CD4-positive, CD25-positive, alpha-beta regulatory T cell (primary cell): ENCODE measurements around the gene GPHN. TPM values are rescaled to one million over a fixed set of nuclear protein-coding genes. Genes with fewer than 3 reads are reported as not detected.

Experiments
- ATAC-seq, 2 donors: fragments of 150-1000 bp; cut with Tn5 transposase; one replicate each; pipeline ENCODE4 v1.10.0; 2021; ENCODE audit warnings: low read depth in 2 of 2, moderate number of reproducible peaks in 2 of 2, moderate library complexity in 1 of 2
- DNase-seq, 3 donors: peaks; one replicate each; pipeline versions ENCODE4 v3.0.0 to v3.0.0-alpha.2; 2012 to 2022; ENCODE audit warnings: mixed read lengths in 1 of 3
- H3K27ac ChIP-seq: one replicate; pipeline ENCODE4 v1.7.0; 2013; ENCODE audit warnings: mild to moderate bottlenecking, low read length; ENCODE audit not compliant: insufficient read depth, poor library complexity, severe bottlenecking
- H3K27me3 ChIP-seq: one replicate; pipeline ENCODE4 v1.7.0; 2013; ENCODE audit warnings: low read length; ENCODE audit not compliant: control insufficient read depth, insufficient read depth
- H3K36me3 ChIP-seq: one replicate; pipeline ENCODE4 v1.7.0; 2013; ENCODE audit warnings: mild to moderate bottlenecking, low read length, moderate library complexity; ENCODE audit not compliant: control insufficient read depth, insufficient read depth
- H3K4me1 ChIP-seq: 2 replicates; pipeline ENCODE4 v1.7.0; 2013; ENCODE audit warnings: mild to moderate bottlenecking, low read length; ENCODE audit not compliant: insufficient read depth, control insufficient read depth, poor library complexity, severe bottlenecking
- H3K4me3 ChIP-seq: one replicate; pipeline ENCODE4 v1.7.0; 2013; ENCODE audit warnings: low read depth, mild to moderate bottlenecking, low read length, moderate library complexity
- H3K9me3 ChIP-seq, 2 experiments: 1 replicate in 1 of 2; 2 replicates in 1 of 2; pipeline ENCODE4 v1.7.0; 2013; ENCODE audit warnings: low read length in 2 of 2, mild to moderate bottlenecking in 1 of 2, moderate library complexity in 1 of 2; ENCODE audit not compliant: control insufficient read depth in 2 of 2
- H3K27ac Mint-ChIP-seq, 3 donors: one replicate each; pipeline ENCODE4 v1.8.0; 2020 to 2022; ENCODE audit warnings: mild to moderate bottlenecking in 3 of 3, mixed read lengths in 3 of 3, moderate library complexity in 2 of 3
- H3K27me3 Mint-ChIP-seq: one replicate; pipeline ENCODE4 v1.8.0; 2022; ENCODE audit warnings: mild to moderate bottlenecking, mixed read lengths
- H3K36me3 Mint-ChIP-seq: one replicate; pipeline ENCODE4 v1.8.0; 2020; ENCODE audit warnings: mixed read lengths
- H3K4me1 Mint-ChIP-seq, 4 donors: one replicate each; pipeline ENCODE4 v1.8.0; 2020 to 2022; ENCODE audit warnings: mixed read lengths in 4 of 4, mild to moderate bottlenecking in 1 of 4
- H3K4me3 Mint-ChIP-seq, 4 donors: one replicate each; pipeline ENCODE4 v1.8.0; 2020 to 2022; ENCODE audit warnings: mild to moderate bottlenecking in 4 of 4, mixed read lengths in 4 of 4, moderate library complexity in 3 of 4
- H3K9me3 Mint-ChIP-seq, 7 donors: one replicate each; pipeline ENCODE4 v1.8.0; 2020 to 2022; ENCODE audit warnings: mixed read lengths in 7 of 7, mild to moderate bottlenecking in 3 of 7, moderate library complexity in 2 of 7
- polyA plus RNA-seq, 4 donors: library from polyadenylated mRNA; unstranded; fragments of 300-500 nt; fragmentation: Illumina TruSeq; gene quantifications; one replicate each; pipeline ENCODE4 v1.2.3, GENCODE V29; 2021
- total RNA-seq: library from RNA; stranded (reverse); gene quantifications from one replicate; pipeline ENCODE4 v1.2.3, GENCODE V29; 2022

The GPHN gene
- total and polyA plus RNA-seq, 5 donors from 2014 or later = 8.3 to 19.5 (median 11.2) TPM

DNA sequence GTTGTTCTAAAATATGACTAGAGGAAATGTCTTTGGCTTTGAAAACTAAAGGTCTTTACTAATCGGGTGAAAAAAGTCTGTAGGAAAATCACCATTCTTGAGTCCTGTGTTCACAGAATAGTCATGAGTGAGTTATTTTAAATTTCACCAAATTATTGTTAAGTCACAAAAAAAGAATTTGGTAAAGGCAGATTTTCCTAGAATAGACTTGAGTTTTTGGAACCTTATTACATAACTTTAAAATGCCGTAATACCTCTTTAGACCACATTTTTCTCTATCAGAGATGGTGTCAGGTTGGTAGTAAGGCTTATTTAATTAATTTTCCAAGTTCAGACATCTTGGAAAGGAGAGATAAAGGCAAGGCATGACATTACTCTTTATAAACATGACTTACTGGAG is 496.6 kb downstream of the GPHN start:
- Mint-ChIP-seq H3K4me3 (no peak overlapping the region), H3K9me3 (peaks cover 0 to 2% (median 0%) of the 10 kb centered on the region in 7 donors), H3K4me1 (peaks cover 2 to 17% (median 5%) of the 10 kb centered on the region in 4 donors), H3K27ac (no peak overlapping the region), H3K27me3 (no peaks in the 10 kb centered on the region), H3K36me3 (peaks cover 8% of the 10 kb centered on the region)
- Histone ChIP-seq H3K4me3 (no peak overlapping the region), H3K27ac (no peak overlapping the region), H3K4me1 (no peaks in the 10 kb centered on the region), H3K27me3 (no peaks in the 10 kb centered on the region), H3K36me3 (no peaks in the 10 kb centered on the region), H3K9me3 (no peaks in the 10 kb centered on the region)
- DNase-seq (no peak), ATAC-seq (no peak)

DNA sequence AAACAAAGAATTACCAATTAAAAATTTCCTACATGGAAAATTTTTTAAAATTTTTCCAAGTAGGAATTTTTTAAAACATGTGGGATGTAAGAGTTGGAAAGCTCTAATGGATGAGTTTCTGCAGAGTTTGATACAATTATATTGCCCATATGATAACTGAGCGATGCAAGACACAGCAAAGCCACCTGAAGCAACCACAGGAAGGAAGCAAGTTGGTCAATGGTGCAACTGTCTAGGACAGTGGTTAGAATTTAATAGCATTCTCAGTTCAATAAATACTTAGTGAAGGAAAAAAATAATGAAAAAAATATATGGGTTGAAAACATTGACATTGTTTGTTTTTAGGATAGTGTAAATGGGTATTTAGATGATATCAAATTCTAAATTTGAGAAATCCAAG is 502.7 kb downstream of the GPHN start:
- Mint-ChIP-seq H3K27ac (no peak overlapping the region), H3K9me3 (peaks cover 0 to 2% (median 0%) of the 10 kb centered on the region in 7 donors), H3K4me3 (no peak overlapping the region), H3K4me1 (no peaks in the 10 kb centered on the region), H3K27me3 (no peaks in the 10 kb centered on the region), H3K36me3 (peaks cover 4% of the 10 kb centered on the region)
- no peaks in the 10 kb centered on the region for H3K9me3 ChIP-seq
- ATAC-seq (no peak), DNase-seq (peak in 1 of 3 donors; percentile 4)
- H3K36me3 ChIP-seq = no peaks in the 10 kb centered on the region
- no peaks in the 10 kb centered on the region for H3K4me1 ChIP-seq
- H3K4me3 ChIP-seq = no peak overlapping the region
- no peak overlapping the region for H3K27ac ChIP-seq
- H3K27me3 ChIP-seq = no peaks in the 10 kb centered on the region

DNA sequence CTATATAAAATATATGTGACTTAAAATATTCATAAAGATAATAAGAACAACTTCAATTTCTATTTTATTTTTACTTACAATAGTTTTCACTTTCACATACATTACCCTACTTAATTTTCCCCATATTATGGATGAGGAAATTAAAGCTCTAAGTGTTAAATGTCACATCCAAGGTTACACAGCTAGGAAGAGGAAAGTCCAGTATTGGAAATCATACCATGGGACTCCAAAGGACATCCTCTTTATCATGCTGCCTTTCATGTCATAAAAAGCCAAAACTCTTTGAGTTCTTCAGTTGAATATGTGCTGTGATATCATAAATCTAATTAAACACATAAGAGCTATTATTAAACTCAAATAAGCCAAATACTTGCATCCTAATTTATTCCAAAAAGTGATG is 508.9 kb downstream of the GPHN start:
- Mint-ChIP-seq H3K4me3 (no peak overlapping the region), H3K4me1 (peaks cover 0 to 5% (median 2%) of the 10 kb centered on the region in 4 donors), H3K9me3 (peaks cover 0 to 3% (median 0%) of the 10 kb centered on the region in 7 donors), H3K27me3 (no peaks in the 10 kb centered on the region), H3K27ac (no peak overlapping the region), H3K36me3 (peaks cover 8% of the 10 kb centered on the region)
- H3K4me3 ChIP-seq = no peak overlapping the region
- H3K9me3 ChIP-seq = no peaks in the 10 kb centered on the region
- DNase-seq = no peak
- no peaks in the 10 kb centered on the region for H3K4me1 ChIP-seq
- ATAC-seq = no peak
- no peaks in the 10 kb centered on the region for H3K36me3 ChIP-seq
- H3K27ac ChIP-seq = no peak overlapping the region
- H3K27me3 ChIP-seq = no peaks in the 10 kb centered on the region

DNA sequence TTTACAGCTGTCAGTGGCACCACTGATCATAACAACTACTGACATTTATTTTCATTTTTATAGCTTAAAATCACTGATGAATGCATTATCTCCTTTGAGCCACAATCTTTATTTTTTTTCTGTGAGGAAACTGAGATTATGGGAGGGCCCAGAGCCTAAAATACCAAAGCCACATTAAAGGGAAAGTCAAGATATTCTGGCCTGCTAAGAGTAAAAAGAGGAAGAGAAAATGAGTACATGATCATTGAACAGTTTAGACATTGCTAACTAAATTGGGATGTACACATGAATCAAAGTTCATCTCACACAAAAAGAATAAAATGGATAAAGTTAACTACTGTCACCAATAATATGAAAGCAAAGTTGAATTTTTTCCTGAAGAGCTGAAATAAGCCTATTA is 510.8 kb downstream of the GPHN start:
- no peaks in the 10 kb centered on the region for H3K4me1 ChIP-seq
- no peak overlapping the region for H3K4me3 ChIP-seq
- Mint-ChIP-seq H3K9me3 (peaks cover 0 to 8% (median 0%) of the 10 kb centered on the region in 7 donors), H3K27me3 (no peaks in the 10 kb centered on the region), H3K27ac (no peak overlapping the region), H3K36me3 (peaks cover 10% of the 10 kb centered on the region), H3K4me1 (peaks cover 0 to 5% (median 2%) of the 10 kb centered on the region in 4 donors), H3K4me3 (no peak overlapping the region)
- ATAC-seq (no peak), DNase-seq (no peak)
- H3K9me3 ChIP-seq = no peaks in the 10 kb centered on the region
- H3K27ac ChIP-seq = no peak overlapping the region
- H3K36me3 ChIP-seq = no peaks in the 10 kb centered on the region
- H3K27me3 ChIP-seq = no peaks in the 10 kb centered on the region

DNA sequence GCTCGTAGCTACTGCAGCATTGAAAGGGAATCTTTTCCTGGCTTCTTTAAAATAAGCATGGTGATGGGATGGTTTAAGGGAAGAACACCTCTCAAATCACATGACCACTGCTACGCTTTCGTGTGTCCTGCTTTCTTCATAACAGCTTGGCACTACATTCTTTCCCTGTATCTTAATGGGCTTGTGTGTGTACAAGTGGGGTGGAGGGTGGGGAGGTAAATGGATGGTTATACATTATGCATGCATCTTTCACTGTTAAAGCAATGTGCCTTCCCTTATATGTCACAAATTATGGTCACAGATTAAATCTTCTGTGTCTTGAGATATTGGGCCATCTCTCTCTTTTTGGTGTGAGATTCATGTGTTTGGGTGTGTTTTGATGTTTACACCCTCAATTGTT is 511.8 kb downstream of the GPHN start:
- no peaks in the 10 kb centered on the region for H3K4me1 ChIP-seq
- no peak for ATAC-seq
- H3K4me3 ChIP-seq = no peak overlapping the region
- peaks cover under 1% of the 10 kb centered on the region for H3K36me3 ChIP-seq
- no peak overlapping the region for H3K27ac ChIP-seq
- peaks cover 0 to 5% (median 2%) of the 10 kb centered on the region in 4 donors for H3K4me1 Mint-ChIP-seq
- H3K36me3 Mint-ChIP-seq = peaks cover 13% of the 10 kb centered on the region
- DNase-seq = no peak
- peaks cover 0 to 8% (median 3%) of the 10 kb centered on the region in 7 donors for H3K9me3 Mint-ChIP-seq
- H3K27ac Mint-ChIP-seq = no peak overlapping the region
- H3K27me3 Mint-ChIP-seq = no peaks in the 10 kb centered on the region
- peaks cover 5% of the 10 kb centered on the region in 2 experiments for H3K9me3 ChIP-seq
- H3K27me3 ChIP-seq = no peaks in the 10 kb centered on the region
- no peak overlapping the region for H3K4me3 Mint-ChIP-seq

DNA sequence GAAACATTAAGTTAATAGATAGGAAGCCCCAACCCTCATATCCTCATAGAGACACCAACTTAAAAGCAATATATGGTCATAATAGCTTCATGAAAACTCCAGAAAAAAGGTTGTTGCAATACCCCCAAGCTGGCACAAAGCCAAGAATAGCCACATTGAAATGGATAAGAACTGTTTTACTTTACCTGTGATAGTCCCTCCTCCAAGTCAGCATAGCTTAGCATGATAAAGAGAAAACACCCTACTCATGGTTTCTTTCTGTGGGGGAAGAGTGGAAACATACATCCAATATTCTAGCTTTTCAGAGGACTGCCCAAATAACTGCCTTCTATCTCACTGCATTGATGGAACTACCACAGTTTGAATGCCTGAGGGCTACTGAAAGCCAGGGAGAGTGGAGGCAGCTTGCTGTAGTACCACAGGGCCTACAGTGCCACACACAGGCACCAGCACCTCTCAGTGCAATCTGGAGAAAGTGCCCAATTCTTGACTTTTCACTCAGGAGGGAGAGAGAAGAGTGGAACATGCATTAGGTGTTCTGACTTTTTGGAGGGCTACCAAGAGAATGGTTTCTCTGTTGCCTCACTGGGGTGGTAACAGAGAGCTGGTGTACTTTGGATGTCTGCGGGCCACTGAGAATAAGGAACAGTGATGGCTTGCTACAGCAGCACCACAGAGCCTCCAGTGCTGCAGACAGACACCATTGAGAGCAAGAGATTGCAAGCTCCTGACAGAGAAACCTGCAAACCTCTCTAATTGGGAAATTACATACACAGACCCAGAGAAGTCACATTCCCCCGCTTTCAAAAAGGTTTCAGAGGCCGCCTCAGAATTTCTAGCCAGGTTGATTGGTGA is 524.2 kb downstream of the GPHN start:
- no peak overlapping the region for H3K27ac ChIP-seq
- ATAC-seq (no peak), DNase-seq (no peak)
- Mint-ChIP-seq H3K27ac (no peak overlapping the region), H3K27me3 (peaks cover 4% of the 10 kb centered on the region), H3K36me3 (peaks cover 11% of the 10 kb centered on the region), H3K4me3 (no peak overlapping the region), H3K4me1 (no peaks in the 10 kb centered on the region), H3K9me3 (peaks cover 1 to 13% (median 6%) of the 10 kb centered on the region in 7 donors)
- no peaks in the 10 kb centered on the region for H3K4me1 ChIP-seq
- H3K4me3 ChIP-seq = no peak overlapping the region
- H3K9me3 ChIP-seq = peaks cover 0 to 13% of the 10 kb centered on the region in 2 experiments
- H3K27me3 ChIP-seq = no peaks in the 10 kb centered on the region
- no peaks in the 10 kb centered on the region for H3K36me3 ChIP-seq

DNA sequence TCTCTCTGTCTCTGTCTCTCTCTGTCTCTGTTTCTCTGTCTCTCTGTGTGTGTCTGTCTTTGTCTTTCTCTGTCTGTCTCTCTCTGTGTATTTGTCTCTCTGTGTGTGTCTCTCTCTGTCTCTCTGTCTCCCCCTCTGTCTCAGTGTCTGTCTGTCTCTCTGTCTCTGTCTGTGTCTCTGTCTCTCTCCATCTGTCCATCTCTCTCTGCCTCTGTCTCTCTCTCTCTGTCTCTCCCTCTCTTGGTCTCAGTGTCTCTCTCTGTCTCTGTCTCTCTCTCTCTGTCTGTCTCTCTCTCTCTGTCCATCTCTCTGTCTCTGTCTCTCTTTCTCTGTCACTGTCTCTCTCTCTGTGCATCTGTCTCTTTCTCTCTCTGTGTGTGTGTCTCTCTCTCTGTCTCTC is 537.5 kb downstream of the GPHN start:
- H3K27ac Mint-ChIP-seq = peak overlapping the region in 1 of 3 donors; percentile 14
- H3K9me3 ChIP-seq = no peaks in the 10 kb centered on the region
- H3K9me3 Mint-ChIP-seq = peaks cover 0 to 8% (median 4%) of the 10 kb centered on the region in 7 donors
- no peak overlapping the region for H3K4me3 ChIP-seq
- H3K36me3 Mint-ChIP-seq = peaks cover 15% of the 10 kb centered on the region
- H3K27me3 ChIP-seq = no peaks in the 10 kb centered on the region
- H3K4me1 ChIP-seq = no peaks in the 10 kb centered on the region
- no peak for DNase-seq
- no peaks in the 10 kb centered on the region for H3K27me3 Mint-ChIP-seq
- peaks cover 0 to 2% (median 0%) of the 10 kb centered on the region in 4 donors for H3K4me1 Mint-ChIP-seq
- H3K27ac ChIP-seq = no peak overlapping the region
- ATAC-seq = no peak
- no peak overlapping the region for H3K4me3 Mint-ChIP-seq
- H3K36me3 ChIP-seq = no peaks in the 10 kb centered on the region

DNA sequence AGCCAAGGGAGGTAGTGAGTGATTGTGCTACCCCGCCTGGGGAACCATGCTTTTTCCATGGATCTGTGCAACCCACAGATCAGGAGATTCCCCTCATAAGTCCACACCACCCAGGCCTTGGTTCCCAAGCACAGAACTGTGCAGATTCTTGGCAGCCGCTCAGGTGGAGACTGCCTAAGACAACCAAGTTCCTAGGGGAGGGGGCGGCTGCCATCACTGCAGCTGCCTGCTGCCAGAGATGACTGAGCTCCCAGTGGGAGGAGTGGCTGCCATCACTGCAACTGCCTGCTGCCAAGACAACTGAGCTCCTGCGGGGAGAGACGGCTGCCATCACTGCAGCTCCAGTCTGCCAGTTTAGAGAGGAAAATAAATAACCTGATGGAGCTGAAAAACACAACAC is 542.9 kb downstream of the GPHN start:
- Mint-ChIP-seq H3K36me3 (peaks cover 4% of the 10 kb centered on the region), H3K27me3 (no peaks in the 10 kb centered on the region)

More for the DNA sequence above, 542.9 kb downstream of the GPHN start:
- peaks cover 0 to 36% (median 13%) of the 10 kb centered on the region in 7 donors for H3K9me3 Mint-ChIP-seq
- H3K4me1 Mint-ChIP-seq = no peaks in the 10 kb centered on the region
- H3K4me3 Mint-ChIP-seq = no peak overlapping the region
- DNase-seq (no peak), ATAC-seq (no peak)
- Histone ChIP-seq H3K36me3 (no peaks in the 10 kb centered on the region), H3K27ac (no peak overlapping the region), H3K4me1 (no peaks in the 10 kb centered on the region), H3K27me3 (no peaks in the 10 kb centered on the region), H3K4me3 (no peak overlapping the region), H3K9me3 (peaks cover 5 to 13% of the 10 kb centered on the region in 2 experiments)
- no peak overlapping the region for H3K27ac Mint-ChIP-seq
